Spleen (tissue), 11 donors: ENCODE data around the gene SLC1A5. TPM values are rescaled to one million over a fixed set of nuclear protein-coding genes. Genes with fewer than 3 reads are reported as not detected.

Source experiments
- DNase-seq: peaks from one replicate; pipeline ENCODE4 v3.0.0-alpha.2; 2020
- H3K27ac ChIP-seq, 8 donors: fragments of 200-600 bp; sonication (generic) in 7 of 8; 1 replicate in 4 of 8; 2 replicates in 4 of 8; pipeline versions ENCODE4 v1.5.0 to v1.8.0; 2016 to 2021; ENCODE audit warnings: inconsistent platforms in 4 of 8, mild to moderate bottlenecking in 4 of 8, moderate library complexity in 1 of 8
- H3K27me3 ChIP-seq, 7 donors: fragments of 200-600 bp; sonication (generic) in 6 of 7; replicated peaks in 1 of 7; 1 replicate in 4 of 7; 2 replicates in 3 of 7; pipeline versions ENCODE4 v1.5.0 to v1.8.0; 2016 to 2021; ENCODE audit warnings: inconsistent platforms in 3 of 7, mild to moderate bottlenecking in 1 of 7
- H3K36me3 ChIP-seq, 6 donors: fragments of 200-600 bp; sonication (generic) in 5 of 6; 1 replicate in 4 of 6; 2 replicates in 2 of 6; pipeline versions ENCODE4 v1.5.0 to v1.8.0; 2016 to 2021; ENCODE audit warnings: inconsistent platforms in 2 of 6
- H3K4me1 ChIP-seq, 6 donors: fragments of 200-600 bp; sonication (generic) in 5 of 6; 1 replicate in 3 of 6; 2 replicates in 3 of 6; pipeline versions ENCODE4 v1.5.0 to v1.8.0; 2016 to 2021; ENCODE audit warnings: inconsistent platforms in 3 of 6
- H3K4me3 ChIP-seq, 8 donors: fragments of 200-600 bp; sonication (generic) in 7 of 8; 1 replicate in 4 of 8; 2 replicates in 4 of 8; pipeline versions ENCODE4 v1.5.0 to v1.8.0; 2016 to 2021; ENCODE audit warnings: inconsistent platforms in 4 of 8, mild to moderate bottlenecking in 4 of 8, moderate library complexity in 2 of 8
- H3K9me3 ChIP-seq, 8 donors: fragments of 200-600 bp; sonication (generic) in 7 of 8; 1 replicate in 4 of 8; 2 replicates in 4 of 8; pipeline versions ENCODE4 v1.5.0 to v1.8.0; 2016 to 2021; ENCODE audit warnings: inconsistent platforms in 4 of 8
- CTCF ChIP-seq, 11 experiments: fragments of 200-600 bp in 7 of 11; fragments of 450-650 bp in 4 of 11; sonication (generic) in 4 of 11; IDR thresholded peaks in 8 of 11; conservative IDR thresholded peaks in 3 of 11; 1 replicate in 7 of 11; 2 replicates in 4 of 11; pipeline versions ENCODE4 v1.4.0 to v1.8.0; 2016 to 2021; ENCODE audit warnings: antibody characterized with exemption in 11 of 11, inconsistent platforms in 4 of 11, mild to moderate bottlenecking in 1 of 11
- POLR2A ChIP-seq, 3 donors: fragments of 450-650 bp; IDR thresholded peaks; one replicate each; pipeline ENCODE4 v1.5.1; 2017; ENCODE audit warnings: antibody characterized with exemption in 3 of 3, mild to moderate bottlenecking in 1 of 3
- POLR2AphosphoS5 ChIP-seq, 3 donors: sonication (generic); formaldehyde crosslinking; IDR thresholded peaks; one replicate each; pipeline ENCODE4 v1.5.1; 2017; ENCODE audit warnings: antibody characterized with exemption in 3 of 3
- WGBS, 5 donors: extraction: QIAGEN DNeasy Blood & Tissue Kit in 3 of 5; methylation state at CpG; one replicate each; pipeline versions ENCODE4 v1.1.5 to v1.1.7; 2013 to 2018; 5-methylcytosine and 5-hydroxymethylcytosine counted together
- intact Hi-C: fragments of 100-400 bp; cut with DNase I; formaldehyde crosslinking; loops from one replicate; pipeline ENCODE4 v1.15.0; 2023; ENCODE audit warnings: low total_unique reads
- polyA plus RNA-seq, 3 donors: library from polyadenylated mRNA; stranded (reverse); fragments of 200-250 nt; gene quantifications; one replicate each; pipeline ENCODE4 v1.2.1, GENCODE V29; 2013
- total RNA-seq, 7 donors: library from RNA; depleted of rRNA in 3 of 7; stranded (reverse); fragments of >200 nt in 3 of 7; fragmentation: NEBNext Ultra II Directional in 4 of 7; extraction: Animal tissue kit (Norgen Biotek cat#: 25700) in 4 of 7; gene quantifications; one replicate each; pipeline versions ENCODE4 v1.1.0 to v1.2.1, GENCODE V29; 2016 to 2021
- donor health status: healthy with polysubstance abuse.
- donor health status: DM: no; HTN: no; CAD: no; lungs with moderate emphysema.
- donor health status: DM: no; HTN: no; CAD: no.
- donor health status: Bipolar disorder and iron deficiency.
- donor health status: healthy.
- donor health status: DM: no; HTN: no; CAD: no.
- donor health status: DM: yes; HTN: yes; CAD: no.

The SLC1A5 gene
- total and polyA plus RNA-seq, 10 donors = 13.2 to 62.8 (median 48.0) TPM

- Histone ChIP-seq H3K4me1 (no peaks in the 10 kb centered on the region), H3K4me3 (no peak overlapping the region), H3K27ac (no peak overlapping the region), H3K27me3 (no peaks in the 10 kb centered on the region), H3K9me3 (no peaks in the 10 kb centered on the region), H3K36me3 (no peaks in the 10 kb centered on the region)
- no peak for TF ChIP-seq POLR2A (IDR thresholded peaks at IDR 0.05)
- TF ChIP-seq CTCF (IDR thresholded peaks at IDR 0.05 in 8 of 11, conservative IDR thresholded peaks at IDR 0.05 in 3 of 11) = no peak
- TF ChIP-seq POLR2AphosphoS5 (IDR thresholded peaks at IDR 0.05) = no peak
- 90 to 98% (median 96%) methylated on average over 2 of the region's 2 CpGs for WGBS, 5 donors
- no peak for DNase-seq
- intact Hi-C loops = no loop called here
These were observed 10.3 kb upstream of the SLC1A5 start for GRCh38 chr19:46798713-46799112.

DNA sequence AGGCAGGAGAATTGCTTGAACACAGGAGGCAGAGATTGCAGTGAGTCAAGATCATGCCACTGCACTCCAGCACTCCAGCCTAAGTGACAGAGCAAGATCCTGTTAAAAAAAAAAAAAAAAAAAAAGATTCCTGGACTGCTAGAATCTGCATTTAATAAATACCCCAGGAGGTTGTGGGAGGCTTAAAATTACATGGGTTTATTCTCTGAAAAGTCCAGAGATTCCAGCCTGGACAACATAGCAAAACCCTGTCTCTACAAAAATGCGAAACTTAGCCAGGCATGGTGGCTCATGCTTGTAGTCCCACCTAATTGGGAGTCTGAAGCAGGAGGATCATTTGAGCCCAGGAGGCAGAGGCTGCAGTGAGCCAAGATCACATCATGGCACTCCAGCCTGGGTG, 9.5 kb upstream of the SLC1A5 start:
- intact Hi-C loops = no loop called here
- DNase-seq = no peak
- TF ChIP-seq CTCF (IDR thresholded peaks at IDR 0.05 in 8 of 11, conservative IDR thresholded peaks at IDR 0.05 in 3 of 11) = no peak
- no peaks in the 10 kb centered on the region for H3K27me3 ChIP-seq
- no peaks in the 10 kb centered on the region for H3K4me1 ChIP-seq
- no peaks in the 10 kb centered on the region for H3K9me3 ChIP-seq
- WGBS, 5 donors = 90 to 100% (median 93%) methylated on average over 1 of the region's 1 CpG
- no peak overlapping the region for H3K27ac ChIP-seq
- no peaks in the 10 kb centered on the region for H3K36me3 ChIP-seq
- no peak overlapping the region for H3K4me3 ChIP-seq

DNA sequence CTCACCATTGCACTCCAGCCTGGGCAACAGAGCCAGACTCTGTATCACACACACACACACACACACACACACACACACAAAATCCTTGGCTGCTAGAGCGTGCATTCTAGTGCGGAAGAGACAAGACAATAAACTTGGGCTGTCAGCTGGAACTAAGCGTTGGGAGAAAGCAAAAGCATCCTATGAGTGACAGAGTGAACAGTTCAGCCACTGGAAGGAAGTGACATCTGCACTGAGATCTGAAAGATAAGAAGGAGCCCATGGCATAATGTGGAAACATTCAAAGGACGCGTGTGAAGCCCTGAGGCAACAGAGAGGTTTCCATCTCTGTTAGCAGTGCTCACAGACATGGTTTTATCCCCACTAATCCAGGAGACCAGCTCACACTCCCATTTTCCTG, 3.5 kb upstream of the SLC1A5 start:
- no peak for DNase-seq
- H3K27me3 ChIP-seq = no peaks in the 10 kb centered on the region
- no peak for TF ChIP-seq CTCF (IDR thresholded peaks at IDR 0.05 in 8 of 11, conservative IDR thresholded peaks at IDR 0.05 in 3 of 11)
- TF ChIP-seq POLR2A (IDR thresholded peaks at IDR 0.05) = no peak
- TF ChIP-seq POLR2AphosphoS5 (IDR thresholded peaks at IDR 0.05) = no peak
- H3K9me3 ChIP-seq = no peaks in the 10 kb centered on the region
- peaks cover 5 to 38% (median 18%) of the 10 kb centered on the region in 6 donors for H3K4me1 ChIP-seq
- WGBS, 5 donors = 12 to 33% (median 19%) methylated on average over 5 of the region's 5 CpGs
- no peak overlapping the region for H3K4me3 ChIP-seq
- no peaks in the 10 kb centered on the region for H3K36me3 ChIP-seq
- intact Hi-C loops = no loop called here
- H3K27ac ChIP-seq = peak overlapping the region in 3 of 8 donors; percentile 16 to 44 (median 38)

- peak overlapping the region in 1 of 8 donors; percentile 85 for H3K27ac ChIP-seq
- H3K27me3 ChIP-seq = no peaks in the 10 kb centered on the region
- peaks cover 13 to 64% (median 43%) of the 10 kb centered on the region in 6 donors for H3K4me1 ChIP-seq
- H3K4me3 ChIP-seq = no peak overlapping the region
- no peaks in the 10 kb centered on the region for H3K9me3 ChIP-seq
- DNase-seq = no peak
- H3K36me3 ChIP-seq = no peaks in the 10 kb centered on the region
- 88 to 97% (median 93%) methylated on average over 8 of the region's 8 CpGs for WGBS, 5 donors
- intact Hi-C loops = no loop called here
- no peak for TF ChIP-seq POLR2A (IDR thresholded peaks at IDR 0.05)
- TF ChIP-seq CTCF (IDR thresholded peaks at IDR 0.05 in 8 of 11, conservative IDR thresholded peaks at IDR 0.05 in 3 of 11) = no peak
- TF ChIP-seq POLR2AphosphoS5 (IDR thresholded peaks at IDR 0.05) = no peak
These were observed 977 bp upstream of the SLC1A5 start for GRCh38 chr19:46789371-46789770.
